Fibroblast of lung (primary cell): Measurements from ENCODE around the gene NME2. TPM values are rescaled to one million over a fixed set of nuclear protein-coding genes. Genes with fewer than 3 reads are reported as not detected.
A peak's percentile ranks its signal among the peaks of the same experiment; 100 is the strongest.
"Not testable (repeated sequence)": the region's sequence is repeated elsewhere in the genome, so short reads cannot be mapped to it uniquely, and the experiment has no call there.

Experiments
- DNase-seq, 2 donors: peaks; one replicate each; pipeline versions ENCODE4 v3.0.0 to v3.0.0-alpha.2; 2010; ENCODE audit warnings: low read depth in 2 of 2
- H2AFZ ChIP-seq: 2 replicates; pipeline ENCODE4 v1.5.1; 2012; ENCODE audit warnings: low read length, control low read depth, inconsistent platforms
- H3K27ac ChIP-seq: 2 replicates; pipeline ENCODE4 v1.5.1; 2011; ENCODE audit warnings: low read length, control low read depth; ENCODE audit not compliant: insufficient read depth
- H3K27me3 ChIP-seq: 2 replicates; pipeline ENCODE4 v1.5.1; 2011; ENCODE audit warnings: mild to moderate bottlenecking, low read length; ENCODE audit not compliant: control insufficient read depth, insufficient read depth
- H3K36me3 ChIP-seq: 2 replicates; pipeline ENCODE4 v1.5.1; 2011; ENCODE audit warnings: low read length; ENCODE audit not compliant: control insufficient read depth, insufficient read depth
- H3K4me1 ChIP-seq: 2 replicates; pipeline ENCODE4 v1.5.1; 2011; ENCODE audit warnings: low read length; ENCODE audit not compliant: control insufficient read depth, insufficient read depth; ENCODE audit errors: extremely low read depth
- H3K4me2 ChIP-seq: 2 replicates; pipeline ENCODE4 v1.5.1; 2011; ENCODE audit warnings: low read length, control low read depth; ENCODE audit not compliant: insufficient read depth; ENCODE audit errors: extremely low read depth
- H3K4me3 ChIP-seq, 4 experiments: fragments of 200-600 bp in 1 of 4; sonication (generic) in 1 of 4; replicated peaks in 1 of 4; 2 replicates each; pipeline ENCODE4 v1.5.1; 2011 to 2016; ENCODE audit warnings: low read length in 4 of 4, low read depth in 3 of 4, mild to moderate bottlenecking in 3 of 4, control low read depth in 2 of 4, inconsistent platforms in 1 of 4, mixed read lengths in 1 of 4; ENCODE audit not compliant: insufficient read depth in 1 of 4; ENCODE audit errors: control extremely low read depth in 1 of 4
- H3K79me2 ChIP-seq: 2 replicates; pipeline ENCODE4 v1.5.1; 2012; ENCODE audit warnings: mild to moderate bottlenecking, low read length, inconsistent platforms; ENCODE audit not compliant: control insufficient read depth, insufficient read depth
- H3K9ac ChIP-seq: 2 replicates; pipeline ENCODE4 v1.5.1; 2011; ENCODE audit warnings: mild to moderate bottlenecking, low read length, control low read depth; ENCODE audit not compliant: insufficient read depth
- H3K9me3 ChIP-seq: 2 replicates; pipeline ENCODE4 v1.5.1; 2012; ENCODE audit warnings: low read depth, low read length; ENCODE audit not compliant: control insufficient read depth, insufficient read depth
- H4K20me1 ChIP-seq: 2 replicates; pipeline ENCODE4 v1.5.1; 2011; ENCODE audit warnings: low read length; ENCODE audit not compliant: control insufficient read depth, insufficient read depth; ENCODE audit errors: extremely low read depth
- CTCF ChIP-seq, 2 donors: IDR thresholded peaks in 1 of 2; conservative IDR thresholded peaks in 1 of 2; 1 replicate in 1 of 2; 2 replicates in 1 of 2; pipeline ENCODE4 v1.5.1; 2011 to 2012; ENCODE audit warnings: low read length in 2 of 2, control low read depth in 1 of 2, inconsistent platforms in 1 of 2, low read depth in 1 of 2, mild to moderate bottlenecking in 1 of 2
- EZH2 ChIP-seq: IDR thresholded peaks from 2 replicates; pipeline ENCODE4 v1.5.1; 2012; ENCODE audit warnings: low read length, control low read depth, mild to moderate bottlenecking; ENCODE audit errors: missing control alignments
- polyA plus RNA-seq, 2 donors: library from polyadenylated mRNA; depleted of rRNA in 1 of 2; stranded (reverse) in 1 of 2; unstranded in 1 of 2; fragments of >200 nt; gene quantifications; 2 replicates each; pipeline ENCODE4 v1.2.1, GENCODE V29; 2011 to 2012; ENCODE audit warnings: missing spikeins in 1 of 2
- total RNA-seq: library from RNA; depleted of rRNA; stranded (reverse); fragments of >200 nt; gene quantifications from 2 replicates; pipeline ENCODE4 v1.2.1, GENCODE V29; 2014

NME2 gene
- total and polyA plus RNA-seq, 2 donors (not counting 1 experiment from before 2014, with no cell fraction given) = 605 to 799 TPM

- Histone ChIP-seq H3K27me3 (no peaks in the 10 kb centered on the region), H3K4me2 (peak overlapping the region; percentile 88), H3K36me3 (peaks cover 14% of the 10 kb centered on the region), H3K4me1 (peaks cover 9% of the 10 kb centered on the region), H3K9me3 (no peaks in the 10 kb centered on the region), H3K4me3 (peak overlapping the region; percentile 85 to 99 (median 93)), H3K27ac (peak overlapping the region; percentile 95), H4K20me1 (no peaks in the 10 kb centered on the region), H3K79me2 (peaks cover 17% of the 10 kb centered on the region), H2AFZ (peak overlapping the region; percentile 43), H3K9ac (peak overlapping the region; percentile 93)
- DNase-seq = peak; percentile 22 to 34
- TF ChIP-seq CTCF (conservative IDR thresholded peaks at IDR 0.05 in 1 of 2, IDR thresholded peaks at IDR 0.05 in 1 of 2; ENCODE audit: low read depth in 1 of 2, low read length in 2 of 2) = peak; percentile 59 to 67
- TF ChIP-seq EZH2 = no peak
These were observed 1.0 kb downstream of the NME2 start for GRCh38 chr17:51166987-51167931.

GRCh38 chr17:51169340-51169739 lies 3.1 kb downstream of the NME2 start:
- Histone ChIP-seq H2AFZ (no peak overlapping the region), H3K27ac (no peak overlapping the region), H3K4me1 (peaks cover 9% of the 10 kb centered on the region), H3K27me3 (no peaks in the 10 kb centered on the region), H3K9ac (no peak overlapping the region), H3K4me2 (no peak overlapping the region), H3K9me3 (no peaks in the 10 kb centered on the region), H3K36me3 (peaks cover 15% of the 10 kb centered on the region), H3K79me2 (peaks cover 17% of the 10 kb centered on the region), H3K4me3 (no peak overlapping the region), H4K20me1 (no peaks in the 10 kb centered on the region)
- TF ChIP-seq EZH2 (no peak), CTCF (conservative IDR thresholded peaks at IDR 0.05 in 1 of 2, IDR thresholded peaks at IDR 0.05 in 1 of 2; ENCODE audit: low read depth in 1 of 2, low read length in 2 of 2) (no peak)
- no peak for DNase-seq

GRCh38 chr17:51170736-51171135 lies 4.5 kb downstream of the NME2 start:
- DNase-seq = no peak
- no peak for TF ChIP-seq CTCF (conservative IDR thresholded peaks at IDR 0.05 in 1 of 2, IDR thresholded peaks at IDR 0.05 in 1 of 2; ENCODE audit: low read depth in 1 of 2, low read length in 2 of 2)
- no peak for TF ChIP-seq EZH2
- Histone ChIP-seq H3K4me2 (no peak overlapping the region), H3K36me3 (peaks cover 15% of the 10 kb centered on the region), H4K20me1 (no peaks in the 10 kb centered on the region), H3K9ac (no peak overlapping the region), H2AFZ (no peak overlapping the region), H3K9me3 (no peaks in the 10 kb centered on the region), H3K79me2 (peaks cover 17% of the 10 kb centered on the region), H3K4me3 (no peak overlapping the region), H3K4me1 (peaks cover 5% of the 10 kb centered on the region), H3K27ac (no peak overlapping the region), H3K27me3 (no peaks in the 10 kb centered on the region)

GRCh38 chr17:51172030-51172429 lies 5.8 kb downstream of the NME2 start:
- not testable (repeated sequence) for H3K9me3 ChIP-seq, H3K27ac ChIP-seq, H3K27me3 ChIP-seq, H3K4me2 ChIP-seq, H3K4me1 ChIP-seq, DNase-seq, H3K4me3 ChIP-seq, H4K20me1 ChIP-seq, H3K9ac ChIP-seq, H2AFZ ChIP-seq
- H3K36me3 ChIP-seq = peaks cover 15% of the 10 kb centered on the region
- peaks cover 13% of the 10 kb centered on the region for H3K79me2 ChIP-seq
